SH-SY5Y (cell line): ENCODE results near the gene LYZL1.

Experiments used
- GATA2 ChIP-seq: IDR thresholded peaks from 2 replicates; pipeline ENCODE4 v1.6.1; 2011; ENCODE audit warnings: mild to moderate bottlenecking, low read depth, low read length
- GATA3 ChIP-seq: IDR thresholded peaks from 2 replicates; pipeline ENCODE4 v1.6.1; 2011; ENCODE audit warnings: low read depth, mild to moderate bottlenecking, low read length, moderate library complexity

GRCh38 chr10:29285624-29286051 is 3.2 kb upstream of the LYZL1 start:
- no peak for TF ChIP-seq GATA2
- TF ChIP-seq GATA3: no peak
